Measurements from ENCODE around the gene RAP1GAP2. TPM values are rescaled to one million over a fixed set of nuclear protein-coding genes. Genes with fewer than 3 reads are reported as not detected.

Gene RAP1GAP2
- total RNA-seq, 3 donors from 2014 or later (not counting 1 experiment from before 2014, with no cell fraction given), result 274 to 418 (median 390) TPM

GRCh38 chr17:2959371-2960130 lies 163.3 kb downstream of the RAP1GAP2 start:
- Histone ChIP-seq H3K27me3 (ENCODE audit: control insufficient read depth, insufficient read depth, low read length) (no peaks in the 10 kb centered on the region), H3K36me3 (ENCODE audit: control insufficient read depth, insufficient read depth, low read length) (peaks cover 28% of the 10 kb centered on the region), H3K9me3 (ENCODE audit: control insufficient read depth, insufficient read depth, low read length) (no peaks in the 10 kb centered on the region), H3K4me3 (ENCODE audit: low read length) (no peak overlapping the region), H3K27ac (ENCODE audit: low read length) (no peak overlapping the region), H3K4me1 (ENCODE audit: control insufficient read depth, insufficient read depth, low read length) (peaks cover 31% of the 10 kb centered on the region)
- DNase-seq (peak in 1 of 2 donors; percentile 11), ATAC-seq (no peak)
- H3K27me3 Mint-ChIP-seq (ENCODE audit: low read depth in 2 of 2), result no peaks in the 10 kb centered on the region
- TF ChIP-seq, protein P1, sequence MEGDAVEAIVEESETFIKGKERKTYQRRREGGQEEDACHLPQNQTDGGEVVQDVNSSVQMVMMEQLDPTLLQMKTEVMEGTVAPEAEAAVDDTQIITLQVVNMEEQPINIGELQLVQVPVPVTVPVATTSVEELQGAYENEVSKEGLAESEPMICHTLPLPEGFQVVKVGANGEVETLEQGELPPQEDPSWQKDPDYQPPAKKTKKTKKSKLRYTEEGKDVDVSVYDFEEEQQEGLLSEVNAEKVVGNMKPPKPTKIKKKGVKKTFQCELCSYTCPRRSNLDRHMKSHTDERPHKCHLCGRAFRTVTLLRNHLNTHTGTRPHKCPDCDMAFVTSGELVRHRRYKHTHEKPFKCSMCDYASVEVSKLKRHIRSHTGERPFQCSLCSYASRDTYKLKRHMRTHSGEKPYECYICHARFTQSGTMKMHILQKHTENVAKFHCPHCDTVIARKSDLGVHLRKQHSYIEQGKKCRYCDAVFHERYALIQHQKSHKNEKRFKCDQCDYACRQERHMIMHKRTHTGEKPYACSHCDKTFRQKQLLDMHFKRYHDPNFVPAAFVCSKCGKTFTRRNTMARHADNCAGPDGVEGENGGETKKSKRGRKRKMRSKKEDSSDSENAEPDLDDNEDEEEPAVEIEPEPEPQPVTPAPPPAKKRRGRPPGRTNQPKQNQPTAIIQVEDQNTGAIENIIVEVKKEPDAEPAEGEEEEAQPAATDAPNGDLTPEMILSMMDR (IDR thresholded peaks at IDR 0.05), result no peak
- H3K9me3 Mint-ChIP-seq, result no peaks in the 10 kb centered on the region
- H3K36me3 Mint-ChIP-seq, result no peaks in the 10 kb centered on the region
- H3K4me3 Mint-ChIP-seq, result no peak overlapping the region
- WGBS (ENCODE audit: insufficient coverage), result 97% methylated on average over 19 of the region's 19 CpGs
- intact Hi-C loops (cut with micrococcal nuclease), result loop anchor here (10.0 kb wide), 1 partner anchor 55 kb away; no protein-coding TSS in a partner anchor
- peak overlapping the region in 1 of 2 donors; percentile 42 for H3K27ac Mint-ChIP-seq
- H3K4me1 Mint-ChIP-seq, result peaks cover 43 to 53% of the 10 kb centered on the region in 2 donors

DNA sequence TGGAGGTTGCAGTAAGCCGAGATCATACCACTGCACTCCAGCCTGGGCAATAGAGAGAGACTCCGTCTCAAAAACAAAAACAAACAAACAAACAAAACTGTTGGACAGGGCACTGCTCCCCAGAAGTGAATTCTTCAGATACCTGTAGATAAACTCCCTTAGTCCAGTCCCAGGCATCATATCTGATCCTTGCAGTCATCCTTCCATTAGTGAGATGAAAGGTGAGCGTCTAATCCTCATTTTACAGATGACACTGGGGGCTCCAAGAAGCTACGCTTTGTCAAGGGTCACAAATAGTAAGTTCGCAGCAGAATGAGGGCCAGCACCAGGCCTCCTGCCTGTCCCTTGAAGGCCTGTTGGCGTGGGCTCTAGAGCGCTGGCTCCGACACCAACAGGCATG lies 165.2 kb downstream of the RAP1GAP2 start:
- H3K9me3 ChIP-seq (ENCODE audit: control insufficient read depth, insufficient read depth, low read length), result no peaks in the 10 kb centered on the region
- ATAC-seq (no peak), DNase-seq (no peak)
- Mint-ChIP-seq H3K27ac (no peak overlapping the region), H3K36me3 (no peaks in the 10 kb centered on the region), H3K27me3 (ENCODE audit: low read depth in 2 of 2) (no peaks in the 10 kb centered on the region), H3K9me3 (no peaks in the 10 kb centered on the region), H3K4me1 (peaks cover 25 to 45% of the 10 kb centered on the region in 2 donors), H3K4me3 (no peak overlapping the region)
- H3K4me3 ChIP-seq (ENCODE audit: low read length), result no peak overlapping the region
- peaks cover 19% of the 10 kb centered on the region for H3K4me1 ChIP-seq (ENCODE audit: control insufficient read depth, insufficient read depth, low read length)
- H3K27me3 ChIP-seq (ENCODE audit: control insufficient read depth, insufficient read depth, low read length), result no peaks in the 10 kb centered on the region
- peaks cover 45% of the 10 kb centered on the region for H3K36me3 ChIP-seq (ENCODE audit: control insufficient read depth, insufficient read depth, low read length)
- 97% methylated on average over 8 of the region's 8 CpGs for WGBS (ENCODE audit: insufficient coverage)
- H3K27ac ChIP-seq (ENCODE audit: low read length), result no peak overlapping the region
- TF ChIP-seq, protein P1 (IDR thresholded peaks at IDR 0.05), result no peak
- intact Hi-C loops (cut with micrococcal nuclease), result no loop called here

- 89% methylated on average over 7 of the region's 7 CpGs for WGBS (ENCODE audit: insufficient coverage)
- no peaks in the 10 kb centered on the region for H3K27me3 Mint-ChIP-seq (ENCODE audit: low read depth in 2 of 2)
- TF ChIP-seq, protein P1 (IDR thresholded peaks at IDR 0.05), result no peak
- H3K4me3 ChIP-seq (ENCODE audit: low read length), result no peak overlapping the region
- H3K27me3 ChIP-seq (ENCODE audit: control insufficient read depth, insufficient read depth, low read length), result no peaks in the 10 kb centered on the region
- peaks cover 22 to 42% of the 10 kb centered on the region in 2 donors for H3K4me1 Mint-ChIP-seq
- H3K4me1 ChIP-seq (ENCODE audit: control insufficient read depth, insufficient read depth, low read length), result peaks cover 12% of the 10 kb centered on the region
- no peaks in the 10 kb centered on the region for H3K9me3 ChIP-seq (ENCODE audit: control insufficient read depth, insufficient read depth, low read length)
- H3K27ac ChIP-seq (ENCODE audit: low read length), result no peak overlapping the region
- H3K9me3 Mint-ChIP-seq, result no peaks in the 10 kb centered on the region
- H3K4me3 Mint-ChIP-seq, result no peak overlapping the region
- ATAC-seq (no peak), DNase-seq (no peak)
- peak overlapping the region in 1 of 2 donors; percentile 13 for H3K27ac Mint-ChIP-seq
- intact Hi-C loops (cut with micrococcal nuclease), result no loop called here
- H3K36me3 ChIP-seq (ENCODE audit: control insufficient read depth, insufficient read depth, low read length), result peaks cover 48% of the 10 kb centered on the region
- no peaks in the 10 kb centered on the region for H3K36me3 Mint-ChIP-seq
Measured at GRCh38 chr17:2962236-2962635, 166.0 kb downstream of the RAP1GAP2 start.

All from natural killer cell (primary cell).